ENCODE results near the gene GALNT14. TPM values are rescaled to one million over a fixed set of nuclear protein-coding genes. Genes with fewer than 3 reads are reported as not detected.

GALNT14 gene
- total and polyA plus RNA-seq, 4 donors: 0.85 to 2.8 (median 2.4) TPM

DNA sequence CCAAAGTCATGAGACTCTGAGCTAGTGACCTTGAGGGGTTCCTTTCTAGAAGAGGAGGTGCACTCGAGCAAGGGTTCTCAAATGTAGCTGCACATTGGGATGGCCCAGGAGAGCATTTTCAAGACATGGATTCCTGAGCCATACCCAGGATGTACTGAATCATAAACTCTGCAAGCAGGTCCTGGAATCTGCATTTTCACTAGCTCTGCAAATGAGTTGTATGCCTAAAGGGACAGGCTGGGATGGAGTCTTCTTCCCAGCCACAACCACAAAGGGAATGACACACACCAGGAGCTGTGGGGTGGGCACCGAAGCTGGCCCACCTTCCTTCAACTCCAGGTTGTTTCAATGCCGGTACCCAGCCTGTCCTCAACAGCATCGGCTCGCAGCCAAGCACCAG is 90.6 kb downstream of the GALNT14 start:
- Histone ChIP-seq H3K27me3 (ENCODE audit: control insufficient read depth in 3 of 3, insufficient read depth in 3 of 3, low read length in 2 of 3) (no peaks in the 10 kb centered on the region), H3K27ac (ENCODE audit: low read depth in 1 of 2, low read length in 1 of 2) (no peak overlapping the region), H3K36me3 (ENCODE audit: control insufficient read depth in 4 of 4, insufficient read depth in 4 of 4, low read length in 4 of 4) (no peaks in the 10 kb centered on the region), H3K9ac (ENCODE audit: insufficient read depth in 1 of 2, low read length in 2 of 2) (no peak overlapping the region), H3K4me3 (no peak overlapping the region), H3K9me3 (ENCODE audit: control insufficient read depth in 4 of 4, insufficient read depth in 3 of 4, low read length in 3 of 4) (no peaks in the 10 kb centered on the region), H3K4me1 (ENCODE audit: control insufficient read depth in 5 of 5, insufficient read depth in 5 of 5, low read length in 5 of 5) (no peaks in the 10 kb centered on the region)
- TF ChIP-seq, protein P1, sequence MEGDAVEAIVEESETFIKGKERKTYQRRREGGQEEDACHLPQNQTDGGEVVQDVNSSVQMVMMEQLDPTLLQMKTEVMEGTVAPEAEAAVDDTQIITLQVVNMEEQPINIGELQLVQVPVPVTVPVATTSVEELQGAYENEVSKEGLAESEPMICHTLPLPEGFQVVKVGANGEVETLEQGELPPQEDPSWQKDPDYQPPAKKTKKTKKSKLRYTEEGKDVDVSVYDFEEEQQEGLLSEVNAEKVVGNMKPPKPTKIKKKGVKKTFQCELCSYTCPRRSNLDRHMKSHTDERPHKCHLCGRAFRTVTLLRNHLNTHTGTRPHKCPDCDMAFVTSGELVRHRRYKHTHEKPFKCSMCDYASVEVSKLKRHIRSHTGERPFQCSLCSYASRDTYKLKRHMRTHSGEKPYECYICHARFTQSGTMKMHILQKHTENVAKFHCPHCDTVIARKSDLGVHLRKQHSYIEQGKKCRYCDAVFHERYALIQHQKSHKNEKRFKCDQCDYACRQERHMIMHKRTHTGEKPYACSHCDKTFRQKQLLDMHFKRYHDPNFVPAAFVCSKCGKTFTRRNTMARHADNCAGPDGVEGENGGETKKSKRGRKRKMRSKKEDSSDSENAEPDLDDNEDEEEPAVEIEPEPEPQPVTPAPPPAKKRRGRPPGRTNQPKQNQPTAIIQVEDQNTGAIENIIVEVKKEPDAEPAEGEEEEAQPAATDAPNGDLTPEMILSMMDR (IDR thresholded peaks at IDR 0.05; ENCODE audit: control extremely low read depth, extremely low read depth): no peak
- 72 to 76% methylated on average over 5 of the region's 5 CpGs for WGBS, 2 donors
- no peak for DNase-seq
- no peak for ATAC-seq (ENCODE audit: insufficient read depth, low FRiP score)

DNA sequence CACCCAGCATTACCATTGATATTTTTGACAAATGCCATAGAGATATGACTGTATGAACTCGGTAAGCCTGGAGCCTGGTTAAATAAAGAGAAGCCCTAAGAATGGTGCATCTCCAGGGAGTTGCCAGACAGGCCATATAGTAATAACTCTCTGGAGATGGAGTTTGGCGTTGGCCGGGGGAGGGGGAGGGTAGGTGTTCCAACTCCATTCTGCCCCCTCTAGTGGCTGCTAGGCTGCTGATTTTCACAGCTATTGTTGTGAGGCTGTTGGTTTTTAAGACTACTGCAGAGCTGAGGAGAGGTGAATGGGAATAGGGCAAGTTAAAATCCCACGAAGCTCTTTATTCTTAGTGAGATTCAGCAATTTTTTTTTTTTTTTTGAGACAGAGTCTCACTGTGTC is 99.9 kb downstream of the GALNT14 start:
- no peak for DNase-seq
- Histone ChIP-seq H3K36me3 (ENCODE audit: control insufficient read depth in 4 of 4, insufficient read depth in 4 of 4, low read length in 4 of 4) (no peaks in the 10 kb centered on the region), H3K27me3 (ENCODE audit: control insufficient read depth in 3 of 3, insufficient read depth in 3 of 3, low read length in 2 of 3) (no peaks in the 10 kb centered on the region), H3K9ac (ENCODE audit: insufficient read depth in 1 of 2, low read length in 2 of 2) (no peak overlapping the region), H3K4me3 (no peak overlapping the region), H3K27ac (ENCODE audit: low read depth in 1 of 2, low read length in 1 of 2) (no peak overlapping the region), H3K9me3 (ENCODE audit: control insufficient read depth in 4 of 4, insufficient read depth in 3 of 4, low read length in 3 of 4) (peaks cover 0 to 10% (median 4%) of the 10 kb centered on the region in 4 donors), H3K4me1 (ENCODE audit: control insufficient read depth in 5 of 5, insufficient read depth in 5 of 5, low read length in 5 of 5) (no peaks in the 10 kb centered on the region)
- WGBS, 2 donors: 89 to 90% methylated on average over 4 of the region's 4 CpGs
- ATAC-seq (ENCODE audit: insufficient read depth, low FRiP score): no peak
- TF ChIP-seq, protein P1 (IDR thresholded peaks at IDR 0.05; ENCODE audit: control extremely low read depth, extremely low read depth): no peak

DNA sequence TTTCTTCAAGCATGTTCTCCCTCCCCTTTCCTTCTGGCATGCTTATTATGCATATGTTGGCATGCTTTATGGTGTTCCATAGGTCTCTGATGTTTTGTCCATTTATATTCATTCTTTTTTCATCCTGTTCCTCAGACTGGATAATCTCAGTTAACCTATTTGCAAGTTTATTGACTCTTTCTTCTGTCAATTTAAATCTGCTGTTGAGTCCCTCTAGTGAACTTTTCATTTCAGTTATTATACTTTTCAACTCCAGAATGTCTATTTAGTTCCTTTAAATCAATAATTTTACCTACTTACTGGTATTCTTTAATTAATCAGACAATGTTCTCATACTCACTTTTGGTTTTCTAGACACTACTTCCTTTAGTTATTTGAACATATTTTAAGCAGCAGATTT is 101.2 kb downstream of the GALNT14 start:
- Histone ChIP-seq H3K9ac (ENCODE audit: insufficient read depth in 1 of 2, low read length in 2 of 2) (no peak overlapping the region), H3K27ac (ENCODE audit: low read depth in 1 of 2, low read length in 1 of 2) (no peak overlapping the region), H3K4me3 (no peak overlapping the region), H3K27me3 (ENCODE audit: control insufficient read depth in 3 of 3, insufficient read depth in 3 of 3, low read length in 2 of 3) (no peaks in the 10 kb centered on the region), H3K9me3 (ENCODE audit: control insufficient read depth in 4 of 4, insufficient read depth in 3 of 4, low read length in 3 of 4) (peaks cover 0 to 10% (median 5%) of the 10 kb centered on the region in 4 donors), H3K36me3 (ENCODE audit: control insufficient read depth in 4 of 4, insufficient read depth in 4 of 4, low read length in 4 of 4) (no peaks in the 10 kb centered on the region), H3K4me1 (ENCODE audit: control insufficient read depth in 5 of 5, insufficient read depth in 5 of 5, low read length in 5 of 5) (no peaks in the 10 kb centered on the region)
- ATAC-seq (ENCODE audit: insufficient read depth, low FRiP score): no peak
- TF ChIP-seq, protein P1 (IDR thresholded peaks at IDR 0.05; ENCODE audit: control extremely low read depth, extremely low read depth): no peak
- no peak for DNase-seq

DNA sequence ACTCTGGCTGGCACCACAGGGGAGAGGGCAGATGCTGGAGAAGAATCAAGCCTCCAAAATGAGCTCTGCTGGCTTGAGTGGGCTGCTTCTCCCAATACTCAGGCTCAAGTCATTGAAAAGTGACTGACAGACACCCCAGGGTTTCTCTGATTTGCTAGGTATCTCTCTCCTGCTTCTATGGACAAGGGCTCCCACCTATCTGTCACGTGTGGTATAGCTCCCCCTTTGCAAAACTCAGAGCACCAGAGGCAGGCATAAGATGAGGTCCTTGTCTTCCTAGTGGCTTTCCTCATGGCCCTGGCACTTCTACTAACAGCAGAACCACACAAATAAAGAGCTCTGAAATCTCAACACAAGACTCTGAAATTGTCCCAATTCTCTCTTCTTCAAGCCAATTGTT is 105.2 kb downstream of the GALNT14 start:
- H3K4me1 ChIP-seq (ENCODE audit: control insufficient read depth in 5 of 5, insufficient read depth in 5 of 5, low read length in 5 of 5): no peaks in the 10 kb centered on the region
- no peaks in the 10 kb centered on the region for H3K27me3 ChIP-seq (ENCODE audit: control insufficient read depth in 3 of 3, insufficient read depth in 3 of 3, low read length in 2 of 3)
- TF ChIP-seq, protein P1 (IDR thresholded peaks at IDR 0.05; ENCODE audit: control extremely low read depth, extremely low read depth): no peak
- DNase-seq (no peak), ATAC-seq (ENCODE audit: insufficient read depth, low FRiP score) (no peak)
- H3K27ac ChIP-seq (ENCODE audit: low read depth in 1 of 2, low read length in 1 of 2): no peak overlapping the region
- WGBS, 2 donors: 33 to 38% methylated on average over 1 of the region's 1 CpG
- no peaks in the 10 kb centered on the region for H3K36me3 ChIP-seq (ENCODE audit: control insufficient read depth in 4 of 4, insufficient read depth in 4 of 4, low read length in 4 of 4)
- H3K4me3 ChIP-seq: no peak overlapping the region
- peaks cover 0 to 10% (median 6%) of the 10 kb centered on the region in 4 donors for H3K9me3 ChIP-seq (ENCODE audit: control insufficient read depth in 4 of 4, insufficient read depth in 3 of 4, low read length in 3 of 4)
- H3K9ac ChIP-seq (ENCODE audit: insufficient read depth in 1 of 2, low read length in 2 of 2): no peak overlapping the region
